ENCODE results near the gene ZMYND10. TPM values are rescaled to one million over a fixed set of nuclear protein-coding genes. Genes with fewer than 3 reads are reported as not detected.

ZMYND10 gene
- total RNA-seq, 4 donors from 2014 or later = not detected

DNA sequence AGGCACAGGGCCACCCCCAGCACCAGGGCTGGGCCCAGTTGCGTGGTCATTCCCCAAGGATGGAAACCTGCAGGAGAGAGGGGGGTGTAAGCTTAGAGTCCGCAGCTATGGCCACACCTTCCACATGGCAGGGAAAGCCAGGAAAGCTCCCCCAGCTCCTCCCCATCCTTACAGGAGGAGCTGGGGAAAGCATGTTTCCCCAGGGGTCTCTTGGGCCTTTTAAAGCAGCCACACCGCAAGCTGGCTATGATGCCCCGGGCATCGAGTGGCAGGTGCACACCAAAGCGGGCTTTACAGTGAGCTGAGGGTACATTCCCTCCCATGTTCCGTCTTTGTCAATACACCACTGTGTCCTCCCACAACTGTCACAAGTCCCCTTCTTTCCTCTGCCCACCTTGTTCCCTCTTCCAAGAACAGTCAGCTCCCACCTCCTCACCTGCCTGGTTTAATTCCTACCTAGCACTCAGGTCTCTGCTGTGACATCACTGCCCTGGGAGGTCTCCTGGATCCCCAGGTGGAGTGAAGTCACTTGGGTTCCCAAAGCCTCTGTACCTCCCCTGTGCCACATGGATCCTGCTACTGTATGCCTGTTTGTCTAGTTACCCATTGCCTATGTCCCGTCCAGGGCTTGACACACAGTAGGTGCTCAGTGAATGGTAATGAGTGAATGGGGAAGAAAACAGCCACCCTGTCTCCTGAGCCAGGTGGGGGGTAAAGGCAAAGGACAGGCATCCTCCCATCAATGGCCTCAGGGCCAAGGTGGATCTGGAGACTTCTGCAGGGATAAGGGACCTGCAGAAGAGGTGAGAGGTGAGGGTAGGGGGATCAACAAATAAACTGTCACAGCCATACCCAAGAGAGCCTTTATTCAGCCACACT is 49.7 kb downstream of the ZMYND10 start:
- in situ Hi-C loops (cut with MboI; ENCODE audit: low pct_ligation_motif_present in 1 of 4, low pct_unique_long_range_greater_than_20kb in 1 of 4, low sequenced_read_pairs in 3 of 4) = no loop called here
- Histone ChIP-seq H3K27me3 (no peaks in the 10 kb centered on the region), H3K4me1 (peaks cover 24 to 41% (median 36%) of the 10 kb centered on the region in 4 donors), H3K9me3 (no peaks in the 10 kb centered on the region), H3K27ac (no peak overlapping the region), H3K36me3 (no peaks in the 10 kb centered on the region), H3K4me3 (no peak overlapping the region)
- 80 to 86% methylated on average over 3 to 8 of the region's 8 CpGs for WGBS, 2 donors (ENCODE audit: low coverage in 1 of 2)
- DNase-seq = no peak
- TF ChIP-seq POLR2A (IDR thresholded peaks at IDR 0.05) = no peak
- TF ChIP-seq, protein P1, sequence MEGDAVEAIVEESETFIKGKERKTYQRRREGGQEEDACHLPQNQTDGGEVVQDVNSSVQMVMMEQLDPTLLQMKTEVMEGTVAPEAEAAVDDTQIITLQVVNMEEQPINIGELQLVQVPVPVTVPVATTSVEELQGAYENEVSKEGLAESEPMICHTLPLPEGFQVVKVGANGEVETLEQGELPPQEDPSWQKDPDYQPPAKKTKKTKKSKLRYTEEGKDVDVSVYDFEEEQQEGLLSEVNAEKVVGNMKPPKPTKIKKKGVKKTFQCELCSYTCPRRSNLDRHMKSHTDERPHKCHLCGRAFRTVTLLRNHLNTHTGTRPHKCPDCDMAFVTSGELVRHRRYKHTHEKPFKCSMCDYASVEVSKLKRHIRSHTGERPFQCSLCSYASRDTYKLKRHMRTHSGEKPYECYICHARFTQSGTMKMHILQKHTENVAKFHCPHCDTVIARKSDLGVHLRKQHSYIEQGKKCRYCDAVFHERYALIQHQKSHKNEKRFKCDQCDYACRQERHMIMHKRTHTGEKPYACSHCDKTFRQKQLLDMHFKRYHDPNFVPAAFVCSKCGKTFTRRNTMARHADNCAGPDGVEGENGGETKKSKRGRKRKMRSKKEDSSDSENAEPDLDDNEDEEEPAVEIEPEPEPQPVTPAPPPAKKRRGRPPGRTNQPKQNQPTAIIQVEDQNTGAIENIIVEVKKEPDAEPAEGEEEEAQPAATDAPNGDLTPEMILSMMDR (IDR thresholded peaks at IDR 0.05) = no peak
- TF ChIP-seq POLR2AphosphoS5 (IDR thresholded peaks at IDR 0.05) = no peak
- TF ChIP-seq EP300 (IDR thresholded peaks at IDR 0.05; ENCODE audit: low read depth) = no peak
- intact Hi-C loops (cut with DNase I; ENCODE audit: low total_unique reads) = no loop called here

DNA sequence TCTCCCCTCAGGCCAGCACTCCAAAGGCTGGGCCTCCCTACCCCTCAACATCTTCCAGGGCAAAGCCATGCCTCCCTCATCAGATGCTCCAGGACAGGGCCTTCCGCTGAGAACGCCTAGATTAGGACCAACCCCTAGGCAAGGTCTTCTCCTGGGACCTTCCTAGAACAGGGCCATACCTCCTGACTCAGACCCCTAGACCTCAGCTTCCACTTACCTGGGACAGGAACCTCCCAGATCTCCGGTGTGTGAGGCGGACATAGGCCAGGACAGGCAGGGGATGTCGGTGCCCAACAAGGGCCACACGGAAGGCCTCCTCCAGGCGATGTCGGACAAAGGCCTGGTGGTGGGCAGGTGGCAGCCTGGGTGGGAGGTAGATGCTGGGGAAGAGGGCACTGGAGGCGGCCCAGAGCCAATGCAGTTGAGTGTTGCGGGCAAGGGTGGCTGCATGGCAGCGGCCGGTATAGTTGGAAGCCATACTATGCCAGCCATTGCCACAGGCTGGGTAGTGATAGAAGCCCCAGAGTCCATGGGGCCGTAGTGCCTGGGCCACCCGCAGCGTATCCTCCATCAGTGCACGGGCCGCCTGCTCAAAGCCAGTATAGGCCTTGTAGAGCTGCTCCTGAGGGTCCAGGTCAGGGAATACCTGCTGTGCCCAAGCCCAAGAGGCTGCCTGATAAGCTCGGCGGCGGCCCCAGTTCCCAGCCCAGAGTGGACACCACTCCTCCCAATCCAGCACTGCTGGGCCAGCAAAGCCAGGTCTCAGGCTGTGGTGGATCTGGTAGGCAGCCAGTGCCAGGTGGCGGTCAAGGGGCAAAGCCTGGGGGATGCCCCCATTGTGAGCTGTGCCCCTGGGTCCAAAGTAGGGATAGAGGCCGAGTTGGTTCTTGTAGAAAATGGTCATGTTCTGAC is 50.8 kb downstream of the ZMYND10 start:
- in situ Hi-C loops (cut with MboI; ENCODE audit: low pct_ligation_motif_present in 1 of 4, low pct_unique_long_range_greater_than_20kb in 1 of 4, low sequenced_read_pairs in 3 of 4) = no loop called here
- WGBS, 2 donors (ENCODE audit: low coverage in 1 of 2) = 94% methylated on average over 19 of the region's 22 CpGs; no CpG with 5 or more reads in 1 of the 2 donors

GRCh38 chr3:50294089-50294488 is 51.4 kb downstream of the ZMYND10 start:
- in situ Hi-C loops (cut with MboI; ENCODE audit: low pct_ligation_motif_present in 1 of 4, low pct_unique_long_range_greater_than_20kb in 1 of 4, low sequenced_read_pairs in 3 of 4) = no loop called here
- H3K4me1 ChIP-seq = peaks cover 21 to 36% (median 27%) of the 10 kb centered on the region in 4 donors
- H3K27me3 ChIP-seq = no peaks in the 10 kb centered on the region
- DNase-seq = no peak
- H3K9me3 ChIP-seq = no peaks in the 10 kb centered on the region
- intact Hi-C loops (cut with DNase I; ENCODE audit: low total_unique reads) = no loop called here
- no peak overlapping the region for H3K27ac ChIP-seq
- 81 to 100% methylated on average over 1 to 4 of the region's 4 CpGs for WGBS, 2 donors (ENCODE audit: low coverage in 1 of 2)
- peaks cover 0 to 3% (median 0%) of the 10 kb centered on the region in 4 donors for H3K36me3 ChIP-seq
- TF ChIP-seq EP300 (IDR thresholded peaks at IDR 0.05; ENCODE audit: low read depth) = no peak
- TF ChIP-seq, protein P1 (IDR thresholded peaks at IDR 0.05) = no peak
- no peak for TF ChIP-seq POLR2AphosphoS5 (IDR thresholded peaks at IDR 0.05)
- no peak for TF ChIP-seq POLR2A (IDR thresholded peaks at IDR 0.05)
- no peak overlapping the region for H3K4me3 ChIP-seq

More for the DNA sequence above, 50.8 kb downstream of the ZMYND10 start:
- Histone ChIP-seq H3K36me3 (peaks cover 0 to 3% (median 0%) of the 10 kb centered on the region in 4 donors), H3K9me3 (no peaks in the 10 kb centered on the region), H3K27ac (no peak overlapping the region), H3K4me3 (no peak overlapping the region), H3K4me1 (peaks cover 21 to 36% (median 28%) of the 10 kb centered on the region in 4 donors), H3K27me3 (no peaks in the 10 kb centered on the region)
- no peak for TF ChIP-seq EP300 (IDR thresholded peaks at IDR 0.05; ENCODE audit: low read depth)
- no peak for TF ChIP-seq POLR2AphosphoS5 (IDR thresholded peaks at IDR 0.05)
- no peak for DNase-seq
- intact Hi-C loops (cut with DNase I; ENCODE audit: low total_unique reads) = no loop called here

- Histone ChIP-seq H3K4me3 (peak overlapping the region in 1 of 4 donors; percentile 97), H3K4me1 (peaks cover 16 to 28% (median 20%) of the 10 kb centered on the region in 4 donors), H3K27ac (peak overlapping the region; percentile 83 to 92 (median 88)), H3K27me3 (no peaks in the 10 kb centered on the region), H3K9me3 (no peaks in the 10 kb centered on the region), H3K36me3 (peaks cover 0 to 8% (median under 1%) of the 10 kb centered on the region in 4 donors)
- in situ Hi-C loops (cut with MboI; ENCODE audit: low pct_ligation_motif_present in 1 of 4, low pct_unique_long_range_greater_than_20kb in 1 of 4, low sequenced_read_pairs in 3 of 4) (no loop called here), intact Hi-C loops (cut with DNase I; ENCODE audit: low total_unique reads) (no loop called here)
- WGBS, 2 donors (ENCODE audit: low coverage in 1 of 2) = 79% methylated on average over 12 of the region's 12 CpGs; no CpG with 5 or more reads in 1 of the 2 donors
- TF ChIP-seq, protein P1 (IDR thresholded peaks at IDR 0.05) = no peak
- TF ChIP-seq POLR2AphosphoS5 (IDR thresholded peaks at IDR 0.05) (no peak), EP300 (IDR thresholded peaks at IDR 0.05; ENCODE audit: low read depth) (no peak), POLR2A (IDR thresholded peaks at IDR 0.05) (no peak)
- DNase-seq = no peak
Measured at GRCh38 chr3:50293079-50293801, 52.3 kb downstream of the ZMYND10 start.
